ENCODE data around the gene ROR1. TPM values are rescaled to one million over a fixed set of nuclear protein-coding genes. Genes with fewer than 3 reads are reported as not detected.

Gene ROR1
- total RNA-seq, 1 donor from 2014 or later = 11.0 TPM

GRCh38 chr1:63982201-63982600 is 208.4 kb downstream of the ROR1 start:
- no peaks in the 10 kb centered on the region for H3K9me3 Mint-ChIP-seq
- no peaks in the 10 kb centered on the region for H3K27me3 Mint-ChIP-seq (ENCODE audit: low read depth)
- H3K27ac Mint-ChIP-seq (ENCODE audit: unreplicated experiment) = no peak overlapping the region
- H3K4me1 Mint-ChIP-seq = no peaks in the 10 kb centered on the region
- no peaks in the 10 kb centered on the region for H3K36me3 Mint-ChIP-seq (ENCODE audit: low read depth)
- TF ChIP-seq, protein P1, sequence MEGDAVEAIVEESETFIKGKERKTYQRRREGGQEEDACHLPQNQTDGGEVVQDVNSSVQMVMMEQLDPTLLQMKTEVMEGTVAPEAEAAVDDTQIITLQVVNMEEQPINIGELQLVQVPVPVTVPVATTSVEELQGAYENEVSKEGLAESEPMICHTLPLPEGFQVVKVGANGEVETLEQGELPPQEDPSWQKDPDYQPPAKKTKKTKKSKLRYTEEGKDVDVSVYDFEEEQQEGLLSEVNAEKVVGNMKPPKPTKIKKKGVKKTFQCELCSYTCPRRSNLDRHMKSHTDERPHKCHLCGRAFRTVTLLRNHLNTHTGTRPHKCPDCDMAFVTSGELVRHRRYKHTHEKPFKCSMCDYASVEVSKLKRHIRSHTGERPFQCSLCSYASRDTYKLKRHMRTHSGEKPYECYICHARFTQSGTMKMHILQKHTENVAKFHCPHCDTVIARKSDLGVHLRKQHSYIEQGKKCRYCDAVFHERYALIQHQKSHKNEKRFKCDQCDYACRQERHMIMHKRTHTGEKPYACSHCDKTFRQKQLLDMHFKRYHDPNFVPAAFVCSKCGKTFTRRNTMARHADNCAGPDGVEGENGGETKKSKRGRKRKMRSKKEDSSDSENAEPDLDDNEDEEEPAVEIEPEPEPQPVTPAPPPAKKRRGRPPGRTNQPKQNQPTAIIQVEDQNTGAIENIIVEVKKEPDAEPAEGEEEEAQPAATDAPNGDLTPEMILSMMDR (conservative IDR thresholded peaks at IDR 0.05) = no peak
- no peak overlapping the region for H3K4me3 Mint-ChIP-seq
- DNase-seq (ENCODE audit: low read depth, low spot score) = no peak

- no peaks in the 10 kb centered on the region for H3K36me3 Mint-ChIP-seq (ENCODE audit: low read depth)
- no peaks in the 10 kb centered on the region for H3K9me3 Mint-ChIP-seq
- H3K4me3 Mint-ChIP-seq = no peak overlapping the region
- H3K27me3 Mint-ChIP-seq (ENCODE audit: low read depth) = no peaks in the 10 kb centered on the region
- TF ChIP-seq, protein P1 (conservative IDR thresholded peaks at IDR 0.05) = no peak
- no peaks in the 10 kb centered on the region for H3K4me1 Mint-ChIP-seq
- no peak for DNase-seq (ENCODE audit: low read depth, low spot score)
- H3K27ac Mint-ChIP-seq (ENCODE audit: unreplicated experiment) = no peak overlapping the region
These were observed 209.8 kb downstream of the ROR1 start for GRCh38 chr1:63983391-63984256.

DNA sequence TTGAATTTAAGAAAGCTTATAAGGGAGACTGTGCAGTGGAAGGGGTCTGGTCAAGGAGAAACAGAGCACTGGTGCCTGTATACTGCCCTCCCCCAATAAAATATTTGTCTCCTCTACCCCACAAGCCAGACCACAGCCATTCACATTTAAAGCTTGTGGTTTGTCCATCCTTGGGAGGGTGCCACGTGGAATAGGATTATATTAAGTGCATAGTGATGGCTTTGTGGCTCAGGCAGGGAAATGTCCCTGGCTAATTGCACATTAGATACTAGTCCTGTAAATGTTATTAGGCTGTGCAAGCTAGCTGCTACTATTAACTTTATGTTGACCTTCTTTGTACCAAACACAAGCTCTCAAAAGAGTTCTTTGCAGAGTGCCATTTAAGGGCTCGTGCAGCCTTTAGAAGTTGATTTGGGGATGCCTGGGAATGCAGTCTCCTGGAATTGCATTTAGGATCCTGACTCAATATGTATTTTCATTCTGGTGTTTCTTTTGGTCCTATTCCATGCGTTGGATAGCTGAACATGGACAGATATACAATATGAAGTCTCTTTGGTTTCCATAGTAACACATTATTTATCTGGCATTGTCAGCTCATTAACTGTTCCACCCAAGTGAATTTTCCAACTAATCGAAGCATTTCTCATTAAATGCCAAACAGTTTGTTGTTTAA is 210.6 kb downstream of the ROR1 start:
- DNase-seq (ENCODE audit: low read depth, low spot score) = no peak
- Mint-ChIP-seq H3K27me3 (ENCODE audit: low read depth) (no peaks in the 10 kb centered on the region), H3K36me3 (ENCODE audit: low read depth) (no peaks in the 10 kb centered on the region), H3K4me3 (no peak overlapping the region), H3K4me1 (no peaks in the 10 kb centered on the region), H3K27ac (ENCODE audit: unreplicated experiment) (no peak overlapping the region), H3K9me3 (peaks cover under 1% of the 10 kb centered on the region)
- TF ChIP-seq, protein P1 (conservative IDR thresholded peaks at IDR 0.05) = no peak

- Mint-ChIP-seq H3K27ac (ENCODE audit: unreplicated experiment) (no peak overlapping the region), H3K27me3 (ENCODE audit: low read depth) (no peaks in the 10 kb centered on the region), H3K4me3 (no peak overlapping the region), H3K36me3 (ENCODE audit: low read depth) (peaks cover 2% of the 10 kb centered on the region), H3K9me3 (peaks cover 6% of the 10 kb centered on the region), H3K4me1 (no peaks in the 10 kb centered on the region)
- TF ChIP-seq, protein P1 (conservative IDR thresholded peaks at IDR 0.05) = no peak
- DNase-seq (ENCODE audit: low read depth, low spot score) = no peak
These were observed 211.1 kb downstream of the ROR1 start for GRCh38 chr1:63984930-63985290.

DNA sequence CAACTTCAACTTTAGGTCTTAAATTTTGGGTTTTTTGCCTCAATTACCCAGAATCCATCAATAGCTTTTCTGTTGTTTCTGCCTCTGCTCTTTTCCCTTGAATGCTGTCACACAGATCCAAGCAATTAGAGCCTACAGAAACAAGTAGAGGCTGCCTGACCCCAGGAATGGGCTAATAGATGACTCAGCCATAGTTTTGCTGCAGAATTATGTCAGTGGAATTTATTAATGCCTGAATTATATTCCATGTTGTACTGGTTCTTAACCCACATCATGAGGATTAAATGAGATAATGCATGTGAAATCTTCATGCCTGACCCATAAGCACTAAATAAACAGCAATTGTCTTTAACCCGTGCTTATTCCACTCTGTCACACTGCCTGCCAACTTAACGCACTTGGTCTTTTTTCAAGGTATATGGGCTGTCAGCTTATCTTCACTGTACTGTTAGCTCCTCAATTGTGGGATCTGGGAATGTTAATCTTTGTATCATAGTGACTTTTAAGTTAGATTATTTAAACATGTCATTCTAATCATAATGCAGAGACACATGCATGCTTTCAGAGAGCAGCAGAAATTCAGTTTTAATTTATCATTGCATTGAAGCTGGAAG is 213.3 kb downstream of the ROR1 start:
- TF ChIP-seq, protein P1 (conservative IDR thresholded peaks at IDR 0.05) = no peak
- Mint-ChIP-seq H3K27me3 (ENCODE audit: low read depth) (no peaks in the 10 kb centered on the region), H3K9me3 (peaks cover 6% of the 10 kb centered on the region), H3K36me3 (ENCODE audit: low read depth) (peaks cover 2% of the 10 kb centered on the region), H3K4me1 (no peaks in the 10 kb centered on the region), H3K4me3 (no peak overlapping the region), H3K27ac (ENCODE audit: unreplicated experiment) (no peak overlapping the region)
- DNase-seq (ENCODE audit: low read depth, low spot score) = no peak

Data from neural crest cell (in vitro differentiated cells).